ENCODE results near the gene TMEM62. TPM values are rescaled to one million over a fixed set of nuclear protein-coding genes. Genes with fewer than 3 reads are reported as not detected.

The TMEM62 gene
- total and polyA plus RNA-seq, 10 donors, result 17.7 to 47.7 (median 29.9) TPM

- WGBS, 5 donors, result 86 to 96% (median 92%) methylated on average over 7 of the region's 7 CpGs
- Histone ChIP-seq H3K27ac (no peak overlapping the region), H3K36me3 (no peaks in the 10 kb centered on the region), H3K4me1 (no peaks in the 10 kb centered on the region), H3K27me3 (replicated peaks in 1 of 7) (peaks cover 0 to 10% (median 0%) of the 10 kb centered on the region in 7 donors), H3K9me3 (no peaks in the 10 kb centered on the region), H3K4me3 (no peak overlapping the region)
- intact Hi-C loops (cut with DNase I; ENCODE audit: low total_unique reads), result no loop called here
- TF ChIP-seq POLR2AphosphoS5 (IDR thresholded peaks at IDR 0.05) (no peak), POLR2A (IDR thresholded peaks at IDR 0.05) (no peak), CTCF (IDR thresholded peaks at IDR 0.05 in 8 of 11, conservative IDR thresholded peaks at IDR 0.05 in 3 of 11) (no peak)
- no peak for DNase-seq
These were observed 82.6 kb downstream of the TMEM62 start for GRCh38 chr15:43215961-43216360.

- Histone ChIP-seq H3K27ac (no peak overlapping the region), H3K9me3 (no peaks in the 10 kb centered on the region), H3K27me3 (replicated peaks in 1 of 7) (peaks cover 0 to 10% (median 0%) of the 10 kb centered on the region in 7 donors), H3K4me3 (peak overlapping the region in 1 of 8 donors; percentile 2), H3K36me3 (no peaks in the 10 kb centered on the region), H3K4me1 (no peaks in the 10 kb centered on the region)
- 56 to 59% (median 58%) methylated on average over 13 of the region's 13 CpGs for WGBS, 5 donors
- no peak for DNase-seq
- TF ChIP-seq POLR2A (IDR thresholded peaks at IDR 0.05) (no peak), CTCF (IDR thresholded peaks at IDR 0.05 in 8 of 11, conservative IDR thresholded peaks at IDR 0.05 in 3 of 11) (no peak)
- intact Hi-C loops (cut with DNase I; ENCODE audit: low total_unique reads), result no loop called here
These were observed 85.7 kb downstream of the TMEM62 start for GRCh38 chr15:43218908-43219706.

GRCh38 chr15:43219929-43220928 lies 86.8 kb downstream of the TMEM62 start:
- no peak for DNase-seq
- Histone ChIP-seq H3K27ac (no peak overlapping the region), H3K4me1 (peaks cover 0 to 2% (median 0%) of the 10 kb centered on the region in 6 donors), H3K27me3 (replicated peaks in 1 of 7) (peaks cover 0 to 10% (median 0%) of the 10 kb centered on the region in 7 donors), H3K4me3 (peak overlapping the region in 1 of 8 donors; percentile 2), H3K36me3 (no peaks in the 10 kb centered on the region), H3K9me3 (no peaks in the 10 kb centered on the region)
- intact Hi-C loops (cut with DNase I; ENCODE audit: low total_unique reads), result no loop called here
- TF ChIP-seq CTCF (IDR thresholded peaks at IDR 0.05 in 8 of 11, conservative IDR thresholded peaks at IDR 0.05 in 3 of 11) (no peak), POLR2AphosphoS5 (IDR thresholded peaks at IDR 0.05) (no peak), POLR2A (IDR thresholded peaks at IDR 0.05) (no peak)
- whole genome bisulfite sequencing, 5 donors, result 83 to 88% (median 85%) methylated on average over 16 of the region's 16 CpGs

All from spleen (tissue), 11 donors.